PC-3 (cell line): ENCODE measurements around the gene EPB41L4B. TPM values are rescaled to one million over a fixed set of nuclear protein-coding genes. Genes with fewer than 3 reads are reported as not detected.

Experiments
- ATAC-seq: fragments of 200-7000 bp; cut with Tn5 transposase; 2 replicates; pipeline ENCODE4 v1.9.1; 2020; ENCODE audit warnings: mild to moderate bottlenecking, moderate library complexity
- BruUV-seq: library from RNA; stranded (reverse); fragments of 400-500 nt; replicated peaks from 2 replicates; lab custom pipeline; 2021; lab: Mats Ljungman, UMichigan
- CTCF ChIA-PET: fragments of 300-600 bp; sonication (Branson Sonifier 250); formaldehyde crosslinking; loops from one replicate; lab custom pipeline; 2022; ENCODE audit warnings: antibody characterized with exemption; lab: Charles Lee
- POLR2A ChIA-PET: fragments of 300-600 bp; sonication (Branson Sonifier 250); formaldehyde crosslinking; loops from one replicate; lab custom pipeline; 2022; ENCODE audit warnings: antibody characterized with exemption; ENCODE audit not compliant: unreplicated experiment; lab: Charles Lee
- DNase-seq: peaks from one replicate; pipeline ENCODE4 v3.0.0-alpha.2; 2015
- H2AFZ ChIP-seq: fragments of 300-600 bp; sonication (generic); 2 replicates; pipeline ENCODE4 v1.6.0; 2016; ENCODE audit warnings: antibody characterized with exemption, low read length
- H3F3A ChIP-seq: fragments of 300-600 bp; sonication (generic); one replicate; pipeline ENCODE4 v1.6.0; 2017; ENCODE audit warnings: antibody characterized with exemption, low read length, control low read depth, mild to moderate bottlenecking; ENCODE audit not compliant: unreplicated experiment
- H3K27ac ChIP-seq: fragments of 300-600 bp; sonication (generic); 2 replicates; pipeline ENCODE4 v1.5.1; 2016; ENCODE audit warnings: mild to moderate bottlenecking, low read length
- H3K27me3 ChIP-seq: fragments of 300-600 bp; sonication (generic); 2 replicates; pipeline ENCODE4 v1.6.1; 2016; ENCODE audit warnings: low read length, mixed read lengths
- H3K36me3 ChIP-seq: fragments of 300-600 bp; sonication (generic); 2 replicates; pipeline ENCODE4 v1.6.1; 2016; ENCODE audit warnings: low read depth, mixed run types, low read length, mixed read lengths
- H3K4me1 ChIP-seq: fragments of 300-600 bp; sonication (generic); 2 replicates; pipeline ENCODE4 v1.5.1; 2016; ENCODE audit warnings: low read length; ENCODE audit not compliant: insufficient read depth
- H3K4me2 ChIP-seq: fragments of 300-600 bp; sonication (generic); 2 replicates; pipeline ENCODE4 v1.6.0; 2016; ENCODE audit warnings: low read length
- H3K4me3 ChIP-seq: fragments of 300-600 bp; sonication (generic); 2 replicates; pipeline ENCODE4 v1.5.1; 2016; ENCODE audit warnings: mild to moderate bottlenecking, low read length, mixed read lengths
- H3K79me2 ChIP-seq: fragments of 300-600 bp; sonication (generic); 2 replicates; pipeline ENCODE4 v1.6.1; 2017; ENCODE audit warnings: low read length, mixed read lengths
- H3K9ac ChIP-seq: fragments of 300-600 bp; sonication (generic); 2 replicates; pipeline ENCODE4 v1.6.0; 2016; ENCODE audit warnings: mild to moderate bottlenecking, low read length
- H3K9me2 ChIP-seq: fragments of 300-600 bp; sonication (generic); replicated peaks from 2 replicates; pipeline ENCODE4 v1.6.1; 2016; ENCODE audit warnings: mixed run types, low read length, mixed read lengths
- H3K9me3 ChIP-seq: fragments of 300-600 bp; sonication (generic); 2 replicates; pipeline ENCODE4 v1.6.1; 2016; ENCODE audit warnings: low read length, mixed read lengths
- H4K20me1 ChIP-seq: fragments of 300-600 bp; sonication (generic); 2 replicates; pipeline ENCODE4 v1.6.1; 2016; ENCODE audit warnings: low read length, mixed read lengths
- EZH2 ChIP-seq: fragments of 300-600 bp; sonication (generic); IDR thresholded peaks from one replicate; pipeline ENCODE4 v1.6.1; 2017; ENCODE audit warnings: antibody characterized with exemption, mild to moderate bottlenecking, low read length; ENCODE audit not compliant: unreplicated experiment
- EZH2phosphoT487 ChIP-seq: fragments of 300-600 bp; sonication (generic); IDR thresholded peaks from 2 replicates; pipeline ENCODE4 v1.6.1; 2018; ENCODE audit warnings: mild to moderate bottlenecking, antibody characterized with exemption, low read length, borderline replicate concordance
- intact Hi-C: fragments of 100-400 bp; cut with micrococcal nuclease; formaldehyde crosslinking; loops from 2 replicates; pipeline ENCODE4 v1.9.0; 2023
- total RNA-seq: library from RNA; depleted of rRNA; stranded (reverse); fragments of >200 nt; gene quantifications from 2 replicates; pipeline ENCODE4 v1.2.3, GENCODE V29; 2014
- TF ChIP-seq, protein P1 (sequence below): fragments of 300-600 bp; sonication (generic); conservative IDR thresholded peaks from 2 replicates; pipeline ENCODE4 v1.5.1; 2017; ENCODE audit warnings: antibody characterized with exemption, low read depth, mild to moderate bottlenecking, low read length

Gene EPB41L4B
- total RNA-seq, 1 experiment from 2014 or later = 11.2 TPM

DNA sequence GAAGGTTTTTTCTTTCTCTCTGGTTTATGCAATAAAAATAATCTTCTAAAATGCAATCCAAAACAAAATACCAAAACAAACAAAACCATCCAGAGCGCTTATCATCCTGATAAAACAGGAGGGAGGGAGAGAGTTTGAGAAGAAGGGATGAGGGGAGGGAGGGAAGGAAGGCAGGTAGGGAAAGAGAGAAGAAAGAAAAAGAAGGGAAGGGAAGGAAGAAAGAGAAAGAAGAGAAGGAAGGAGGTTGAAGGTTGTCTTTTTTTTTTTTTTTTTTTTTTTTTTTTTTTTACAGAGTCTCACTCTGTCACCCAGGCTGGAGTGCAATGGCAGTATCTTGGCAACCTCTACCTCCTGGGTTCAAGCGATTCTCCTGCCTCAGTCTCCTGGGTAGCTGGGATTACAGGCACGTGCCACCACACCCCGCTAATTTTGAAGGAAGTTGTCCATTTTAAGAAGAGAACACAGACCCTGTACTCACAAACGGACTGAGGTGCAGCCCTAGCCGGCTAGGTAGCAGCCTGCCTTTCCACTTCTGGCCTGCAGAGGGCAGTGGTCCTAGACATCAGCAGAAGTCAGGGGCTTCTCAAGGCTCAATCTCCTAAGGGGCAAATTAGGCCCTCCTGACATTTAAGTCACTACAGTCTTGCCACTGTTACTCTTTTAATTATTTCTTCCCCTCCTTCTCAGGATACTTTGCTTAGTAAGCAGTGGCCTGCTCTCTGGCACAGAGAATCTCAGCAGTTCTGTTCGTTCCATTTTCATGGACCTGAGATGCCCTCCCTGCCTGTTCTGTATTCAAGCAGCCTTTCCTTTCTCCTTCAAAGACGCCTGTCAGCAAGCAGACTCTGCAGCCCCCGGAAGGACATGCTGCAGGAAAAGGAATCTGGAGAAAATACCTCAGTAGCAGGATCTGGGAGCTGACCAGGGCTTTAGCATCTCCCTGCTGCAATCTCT, 76.4 kb downstream of the EPB41L4B start:
- peaks cover 14% of the 10 kb centered on the region for H3K4me1 ChIP-seq
- peaks cover 6% of the 10 kb centered on the region; the same call in 1 of the 2 replicates for H3K36me3 ChIP-seq
- no peak overlapping the region for H3K9ac ChIP-seq
- H3K4me2 ChIP-seq = no peak overlapping the region
- H3K9me2 ChIP-seq = no peaks in the 10 kb centered on the region
- H3K27ac ChIP-seq = peak overlapping the region; percentile 36
- no peaks in the 10 kb centered on the region for H4K20me1 ChIP-seq
- H3K9me3 ChIP-seq = no peaks in the 10 kb centered on the region
- DNase-seq (peak; percentile 74), ATAC-seq (peak; percentile 84)
- H3K79me2 ChIP-seq = no peaks in the 10 kb centered on the region
- no peak overlapping the region for H2AFZ ChIP-seq
- TF ChIP-seq, protein P1, sequence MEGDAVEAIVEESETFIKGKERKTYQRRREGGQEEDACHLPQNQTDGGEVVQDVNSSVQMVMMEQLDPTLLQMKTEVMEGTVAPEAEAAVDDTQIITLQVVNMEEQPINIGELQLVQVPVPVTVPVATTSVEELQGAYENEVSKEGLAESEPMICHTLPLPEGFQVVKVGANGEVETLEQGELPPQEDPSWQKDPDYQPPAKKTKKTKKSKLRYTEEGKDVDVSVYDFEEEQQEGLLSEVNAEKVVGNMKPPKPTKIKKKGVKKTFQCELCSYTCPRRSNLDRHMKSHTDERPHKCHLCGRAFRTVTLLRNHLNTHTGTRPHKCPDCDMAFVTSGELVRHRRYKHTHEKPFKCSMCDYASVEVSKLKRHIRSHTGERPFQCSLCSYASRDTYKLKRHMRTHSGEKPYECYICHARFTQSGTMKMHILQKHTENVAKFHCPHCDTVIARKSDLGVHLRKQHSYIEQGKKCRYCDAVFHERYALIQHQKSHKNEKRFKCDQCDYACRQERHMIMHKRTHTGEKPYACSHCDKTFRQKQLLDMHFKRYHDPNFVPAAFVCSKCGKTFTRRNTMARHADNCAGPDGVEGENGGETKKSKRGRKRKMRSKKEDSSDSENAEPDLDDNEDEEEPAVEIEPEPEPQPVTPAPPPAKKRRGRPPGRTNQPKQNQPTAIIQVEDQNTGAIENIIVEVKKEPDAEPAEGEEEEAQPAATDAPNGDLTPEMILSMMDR = peak; percentile 74
- no peak for TF ChIP-seq EZH2
- H3K27me3 ChIP-seq = no peaks in the 10 kb centered on the region
- ChIA-PET POLR2A (no interaction called here), CTCF (no interaction called here)
- no peaks in the 10 kb centered on the region for H3F3A ChIP-seq
- no TSS peak for BruUV-seq
- intact Hi-C loops = no loop called here
- no peak overlapping the region for H3K4me3 ChIP-seq

DNA sequence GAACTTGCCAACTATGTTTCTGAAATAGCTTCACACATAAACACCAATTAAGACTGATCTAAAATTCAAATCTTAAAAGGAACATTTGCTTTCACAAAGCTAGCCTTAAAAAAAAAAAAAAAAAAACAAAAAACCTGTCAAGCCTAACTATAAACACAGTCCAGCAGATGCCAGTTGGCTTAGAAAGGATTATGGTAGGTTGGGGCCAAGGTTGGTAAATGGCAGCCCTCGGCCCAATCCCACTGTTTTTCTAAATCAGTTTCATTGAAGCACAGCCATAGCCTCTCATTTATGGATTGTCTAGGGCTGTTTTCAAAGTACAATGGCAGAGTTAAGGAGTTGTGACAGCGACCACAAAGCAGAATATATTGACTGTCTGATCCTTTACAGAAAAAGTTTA, 78.1 kb downstream of the EPB41L4B start:
- H3K9me3 ChIP-seq = no peaks in the 10 kb centered on the region
- no peaks in the 10 kb centered on the region for H3K79me2 ChIP-seq
- H4K20me1 ChIP-seq = no peaks in the 10 kb centered on the region
- no peak overlapping the region for H3K4me3 ChIP-seq
- ATAC-seq (no peak), DNase-seq (no peak)
- no peak overlapping the region for H2AFZ ChIP-seq
- ChIA-PET POLR2A (no interaction called here), CTCF (interaction anchor here (0.9 kb wide), 1 partner anchor 206 kb away, joined by 3 read pairs; no protein-coding TSS in a partner anchor)
- H3K36me3 ChIP-seq = peaks cover 6% of the 10 kb centered on the region; the same call in 1 of the 2 replicates
- H3F3A ChIP-seq = no peaks in the 10 kb centered on the region
- H3K9me2 ChIP-seq = no peaks in the 10 kb centered on the region
- intact Hi-C loops = no loop called here
- peaks cover 27% of the 10 kb centered on the region for H3K4me1 ChIP-seq
- no peak overlapping the region for H3K27ac ChIP-seq
- no peak overlapping the region for H3K4me2 ChIP-seq
- H3K9ac ChIP-seq = no peak overlapping the region
- H3K27me3 ChIP-seq = no peaks in the 10 kb centered on the region
- TF ChIP-seq, protein P1 = no peak
- TF ChIP-seq EZH2phosphoT487 = no peak
- no peak for TF ChIP-seq EZH2
- no TSS peak for BruUV-seq

DNA sequence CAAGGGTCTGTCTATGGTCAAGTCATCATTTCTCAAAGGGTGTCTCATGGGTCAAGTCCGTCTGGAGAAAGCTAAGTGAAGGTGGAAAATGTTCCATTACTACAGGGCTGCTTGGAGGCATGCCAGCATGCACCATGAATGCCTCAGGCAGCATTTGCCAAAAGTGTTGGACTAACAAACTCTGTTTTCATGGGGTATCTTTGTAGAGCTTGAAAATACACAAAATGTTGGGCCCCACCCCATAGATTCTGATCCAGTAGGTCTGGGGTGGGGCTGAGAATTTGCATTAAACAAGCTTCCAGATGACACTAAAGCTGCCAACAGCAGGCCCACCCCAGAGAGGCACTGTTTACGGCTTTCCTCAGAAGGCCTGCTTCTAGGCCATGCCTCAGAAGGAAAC, 78.8 kb downstream of the EPB41L4B start:
- no peak overlapping the region for H3K9ac ChIP-seq
- no peak for ATAC-seq
- BruUV-seq = no TSS peak
- TF ChIP-seq, protein P1 = no peak
- TF ChIP-seq EZH2phosphoT487 (no peak), EZH2 (no peak)
- peaks cover 6% of the 10 kb centered on the region; the same call in 1 of the 2 replicates for H3K36me3 ChIP-seq
- POLR2A ChIA-PET = no interaction called here
- no peak overlapping the region for H3K27ac ChIP-seq
- H3K4me2 ChIP-seq = no peak overlapping the region
- H3K79me2 ChIP-seq = no peaks in the 10 kb centered on the region
- H4K20me1 ChIP-seq = no peaks in the 10 kb centered on the region
- no peak overlapping the region for H3K4me3 ChIP-seq
- CTCF ChIA-PET = interaction anchor here (0.9 kb wide), 1 partner anchor 205 kb away, joined by 3 read pairs; no protein-coding TSS in a partner anchor
- no peaks in the 10 kb centered on the region for H3K9me2 ChIP-seq
- H3K27me3 ChIP-seq = no peaks in the 10 kb centered on the region
- H3F3A ChIP-seq = no peaks in the 10 kb centered on the region
- H3K9me3 ChIP-seq = no peaks in the 10 kb centered on the region
- DNase-seq = no peak
- peaks cover 27% of the 10 kb centered on the region for H3K4me1 ChIP-seq
- H2AFZ ChIP-seq = no peak overlapping the region
- intact Hi-C loops = no loop called here
